IPS-NIHi7 (cell line): ENCODE results near the gene SENP3.

Experiments used
- DNase-seq: peaks from one replicate; pipeline ENCODE4 v3.0.0; 2012; ENCODE audit warnings: mixed read lengths; ENCODE audit errors: extremely low spot score

SENP3 gene

GRCh38 chr17:7561589-7562207 lies at the start of gene SENP3:
Gene SENP3, plus strand, starts transcription at chr17:7561919. Its CDS starts 1,158 bp downstream, at chr17:7563077.
- DNase-seq, result peak; percentile 96

GRCh38 chr17:7512105-7512504 lies 49.6 kb upstream of the SENP3 start:
- DNase-seq, result no peak

- DNase-seq, result no peak
Measured at GRCh38 chr17:7512824-7513540, 48.7 kb upstream of the SENP3 start.

- no peak for DNase-seq
Measured at GRCh38 chr17:7513850-7514419, 47.8 kb upstream of the SENP3 start.

GRCh38 chr17:7515911-7516610 lies 45.7 kb upstream of the SENP3 start:
- no peak for DNase-seq

- DNase-seq, result peak; percentile 78
Measured at GRCh38 chr17:7523033-7523432, 38.7 kb upstream of the SENP3 start.

- no peak for DNase-seq
Measured at GRCh38 chr17:7528842-7529241, 32.9 kb upstream of the SENP3 start.

- no peak for DNase-seq
Measured at GRCh38 chr17:7530023-7530900, 31.5 kb upstream of the SENP3 start.

GRCh38 chr17:7538050-7538449 lies 23.7 kb upstream of the SENP3 start:
- no peak for DNase-seq

GRCh38 chr17:7538891-7539545 lies 22.7 kb upstream of the SENP3 start:
- no peak for DNase-seq

GRCh38 chr17:7541074-7541621 lies 20.6 kb upstream of the SENP3 start:
- no peak for DNase-seq

- no peak for DNase-seq
Measured at GRCh38 chr17:7544911-7545310, 16.8 kb upstream of the SENP3 start.

GRCh38 chr17:7548585-7549400 lies 12.9 kb upstream of the SENP3 start, which contains the start of gene TNFSF12:
Gene TNFSF12, plus strand, starts transcription at chr17:7549058. Its CDS starts 96 bp downstream, at chr17:7549154.
- DNase-seq, result peak; percentile 68

GRCh38 chr17:7549401-7550055 lies 12.2 kb upstream of the SENP3 start:
- no peak for DNase-seq

GRCh38 chr17:7550344-7550743 lies 11.4 kb upstream of the SENP3 start:
- DNase-seq, result no peak

GRCh38 chr17:7551396-7551795 lies 10.3 kb upstream of the SENP3 start:
- no peak for DNase-seq

- DNase-seq, result no peak
Measured at GRCh38 chr17:7552621-7553051, 9.1 kb upstream of the SENP3 start.

- DNase-seq, result no peak
Measured at GRCh38 chr17:7553356-7553755, 8.4 kb upstream of the SENP3 start.

GRCh38 chr17:7555320-7555948 lies 6.3 kb upstream of the SENP3 start:
- peak; percentile 35 for DNase-seq
